Mucosa of rectum (tissue), 2 donors: ENCODE measurements around the gene UCP3.
A peak's percentile ranks its signal among the peaks of the same experiment; 100 is the strongest.

ENCODE experiments used
- H3K27ac ChIP-seq, 2 donors: one replicate each; pipeline ENCODE4 v1.7.0; 2013; ENCODE audit warnings: inconsistent platforms in 2 of 2, low read depth in 2 of 2, low read length in 2 of 2
- H3K27me3 ChIP-seq, 2 donors: one replicate each; pipeline ENCODE4 v1.7.0; 2013; ENCODE audit warnings: low read length in 2 of 2; ENCODE audit not compliant: control insufficient read depth in 2 of 2, insufficient read depth in 2 of 2
- H3K36me3 ChIP-seq, 2 donors: one replicate each; pipeline ENCODE4 v1.7.0; 2013; ENCODE audit warnings: low read length in 2 of 2; ENCODE audit not compliant: control insufficient read depth in 2 of 2, insufficient read depth in 2 of 2
- H3K4me1 ChIP-seq, 2 donors: one replicate each; pipeline ENCODE4 v1.7.0; 2013; ENCODE audit warnings: low read length in 2 of 2, mild to moderate bottlenecking in 1 of 2; ENCODE audit not compliant: control insufficient read depth in 2 of 2, insufficient read depth in 2 of 2
- H3K4me3 ChIP-seq, 2 donors: one replicate each; pipeline ENCODE4 v1.7.0; 2013; ENCODE audit warnings: low read length in 2 of 2
- H3K9ac ChIP-seq, 2 donors: one replicate each; pipeline ENCODE4 v1.7.0; 2013; ENCODE audit warnings: low read length in 2 of 2, low read depth in 1 of 2, mild to moderate bottlenecking in 1 of 2
- H3K9me3 ChIP-seq, 2 donors: one replicate each; pipeline ENCODE4 v1.7.0; 2013; ENCODE audit warnings: low read length in 2 of 2; ENCODE audit not compliant: control insufficient read depth in 2 of 2
- donor health status: healthy.
- donor health status: Normal muscosa, but diverticular disease.

Gene UCP3

DNA sequence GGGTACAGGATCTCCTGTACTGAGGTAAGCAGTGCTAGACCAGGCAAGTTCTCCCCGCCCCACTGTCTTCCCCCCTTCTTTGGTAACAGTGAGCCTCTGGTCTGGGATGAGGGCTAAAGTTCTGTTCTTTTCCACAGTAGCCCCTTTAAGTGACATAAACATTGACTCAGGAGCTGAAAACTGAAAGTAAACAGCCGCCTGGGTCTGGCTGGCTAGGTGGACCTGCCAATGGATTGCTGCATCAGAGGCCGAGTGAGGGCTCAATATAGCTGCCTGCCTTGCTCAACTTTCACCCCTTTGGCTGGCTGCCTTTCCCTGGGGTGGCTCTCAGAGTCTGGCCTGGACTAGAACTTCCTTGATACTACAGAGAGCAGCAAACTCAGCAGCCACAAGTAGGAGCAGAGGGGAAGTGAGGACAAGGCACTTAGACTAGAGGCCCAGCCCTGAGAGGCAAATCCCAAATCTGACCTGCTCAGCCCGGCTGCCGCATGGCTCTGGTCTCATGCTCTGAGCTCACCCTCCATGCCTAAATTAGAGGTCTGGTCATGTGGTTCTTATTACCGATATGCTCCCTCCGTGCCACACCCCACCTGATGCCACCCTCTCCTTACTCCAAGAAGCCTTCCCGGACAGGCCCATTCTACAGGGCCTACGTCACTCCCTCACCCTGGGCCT is 9.6 kb upstream of the UCP3 start:
- peaks cover 24 to 25% of the 10 kb centered on the region in 2 donors for H3K4me1 ChIP-seq
- no peaks in the 10 kb centered on the region for H3K9me3 ChIP-seq
- H3K27me3 ChIP-seq = no peaks in the 10 kb centered on the region
- H3K9ac ChIP-seq = peak overlapping the region; percentile 29 to 60
- H3K27ac ChIP-seq = peak overlapping the region; percentile 91 to 96
- peaks cover 0 to 4% of the 10 kb centered on the region in 2 donors for H3K36me3 ChIP-seq
- H3K4me3 ChIP-seq = peak overlapping the region; percentile 32 to 46

DNA sequence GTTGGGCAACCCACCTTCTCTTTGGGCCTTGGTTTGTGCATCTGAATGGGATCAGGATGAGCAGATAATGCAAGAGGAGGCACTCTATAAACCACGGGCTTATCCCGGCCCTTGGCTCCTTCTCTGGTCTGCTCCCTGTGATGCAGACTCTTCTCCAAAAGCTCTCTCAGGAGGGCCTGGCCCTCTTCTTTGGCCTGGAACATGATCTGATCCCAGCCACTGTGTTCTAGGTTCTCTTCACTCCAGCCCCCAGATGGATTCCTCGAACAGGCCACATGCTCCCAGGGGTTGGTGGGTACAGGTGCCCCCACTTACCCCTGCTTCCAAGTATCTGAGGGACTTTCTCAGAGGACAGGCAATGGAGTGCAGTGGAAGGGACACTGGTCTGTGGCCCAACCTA is 8.7 kb upstream of the UCP3 start:
- peaks cover 24 to 25% of the 10 kb centered on the region in 2 donors for H3K4me1 ChIP-seq
- no peak overlapping the region for H3K4me3 ChIP-seq
- peak overlapping the region; percentile 91 to 96 for H3K27ac ChIP-seq
- H3K9ac ChIP-seq = peak overlapping the region in 1 of 2 donors; percentile 36
- no peaks in the 10 kb centered on the region for H3K27me3 ChIP-seq
- no peaks in the 10 kb centered on the region for H3K9me3 ChIP-seq
- peaks cover 0 to 6% of the 10 kb centered on the region in 2 donors for H3K36me3 ChIP-seq

DNA sequence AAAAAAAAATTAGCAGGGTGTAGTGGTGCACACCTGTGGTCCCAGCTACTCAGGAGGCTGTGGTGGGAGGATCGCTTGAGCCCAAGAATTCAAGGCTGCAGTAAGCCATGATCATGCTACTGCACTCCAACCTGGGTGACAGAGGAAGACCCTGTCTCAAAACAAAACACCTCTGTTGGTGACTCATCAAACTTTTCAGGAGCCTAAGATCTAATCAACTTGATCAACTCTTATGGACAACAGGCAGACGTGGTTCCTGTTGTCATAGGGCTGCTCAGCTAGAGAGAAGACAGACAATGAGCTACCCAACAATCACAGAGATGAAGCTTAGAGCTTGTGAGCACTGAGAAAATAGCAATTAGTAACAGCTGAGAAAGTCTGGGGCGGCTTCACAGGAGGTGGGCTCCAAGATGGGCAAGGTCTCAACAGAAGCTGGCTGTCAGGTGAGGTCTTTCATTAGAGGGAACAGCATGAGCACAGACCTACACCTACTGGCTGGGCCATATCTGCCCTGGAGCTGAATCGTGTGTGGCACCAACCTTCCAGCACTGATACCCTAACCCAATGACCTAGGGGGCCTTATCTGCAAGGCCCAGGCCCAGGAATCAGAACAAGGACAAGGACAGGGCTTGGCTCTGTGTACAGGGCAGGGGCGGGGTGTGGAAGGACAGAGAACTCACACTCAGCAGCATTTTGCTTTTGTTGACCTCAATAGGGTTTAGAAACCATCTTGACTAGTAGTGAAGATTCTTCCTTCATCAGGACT is 7.2 kb upstream of the UCP3 start:
- Histone ChIP-seq H3K9me3 (no peaks in the 10 kb centered on the region), H3K4me3 (no peak overlapping the region), H3K4me1 (peaks cover 24 to 25% of the 10 kb centered on the region in 2 donors), H3K27me3 (no peaks in the 10 kb centered on the region), H3K27ac (no peak overlapping the region), H3K9ac (no peak overlapping the region), H3K36me3 (peaks cover 3 to 6% of the 10 kb centered on the region in 2 donors)

DNA sequence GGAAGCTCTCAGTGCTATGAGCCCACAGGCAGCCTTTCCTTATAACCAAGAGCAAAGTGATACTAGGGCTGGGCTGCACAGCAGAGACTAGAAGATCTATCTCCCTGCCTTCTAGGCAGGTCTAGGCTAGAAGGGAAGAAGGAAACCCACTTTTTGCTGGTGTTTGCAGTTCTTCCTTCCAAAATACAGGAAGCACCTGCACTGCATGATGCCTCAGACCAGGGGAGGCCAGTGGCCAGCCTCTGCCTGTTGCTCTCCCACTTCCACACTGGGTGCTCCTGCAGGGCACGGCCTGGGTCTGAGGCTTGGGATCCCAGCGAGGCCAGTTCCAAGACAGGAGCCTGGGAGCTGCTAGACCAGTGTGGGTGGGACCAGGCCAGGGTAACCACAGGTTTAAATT is 6.0 kb upstream of the UCP3 start:
- no peak overlapping the region for H3K27ac ChIP-seq
- no peak overlapping the region for H3K9ac ChIP-seq
- peaks cover 3 to 6% of the 10 kb centered on the region in 2 donors for H3K36me3 ChIP-seq
- H3K4me3 ChIP-seq = no peak overlapping the region
- no peaks in the 10 kb centered on the region for H3K9me3 ChIP-seq
- H3K4me1 ChIP-seq = peaks cover 23% of the 10 kb centered on the region in 2 donors
- H3K27me3 ChIP-seq = no peaks in the 10 kb centered on the region

DNA sequence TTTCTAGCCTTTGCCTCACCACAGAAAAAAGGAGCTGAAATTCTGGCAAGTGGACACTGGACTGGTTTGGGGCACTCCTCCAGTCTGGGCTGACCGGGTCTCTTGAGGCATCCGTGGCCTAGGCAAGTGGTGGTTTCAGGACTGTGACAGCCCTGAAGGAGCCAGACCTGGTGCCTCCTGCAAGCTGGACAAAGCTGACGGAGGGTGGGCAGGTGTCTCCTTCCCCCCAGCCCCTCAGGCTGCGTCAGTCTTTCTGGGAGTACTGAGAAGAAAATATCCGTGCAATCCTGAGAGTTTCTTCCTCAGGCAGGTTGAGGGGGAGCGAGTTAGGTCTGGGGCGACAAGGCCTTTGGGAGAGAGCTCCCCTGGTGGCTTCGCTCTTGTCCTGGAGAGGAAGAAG is 4.3 kb upstream of the UCP3 start:
- no peak overlapping the region for H3K9ac ChIP-seq
- no peak overlapping the region for H3K27ac ChIP-seq
- no peak overlapping the region for H3K4me3 ChIP-seq
- peaks cover 6 to 7% of the 10 kb centered on the region in 2 donors for H3K4me1 ChIP-seq
- peaks cover 3 to 6% of the 10 kb centered on the region in 2 donors for H3K36me3 ChIP-seq
- no peaks in the 10 kb centered on the region for H3K27me3 ChIP-seq
- no peaks in the 10 kb centered on the region for H3K9me3 ChIP-seq

DNA sequence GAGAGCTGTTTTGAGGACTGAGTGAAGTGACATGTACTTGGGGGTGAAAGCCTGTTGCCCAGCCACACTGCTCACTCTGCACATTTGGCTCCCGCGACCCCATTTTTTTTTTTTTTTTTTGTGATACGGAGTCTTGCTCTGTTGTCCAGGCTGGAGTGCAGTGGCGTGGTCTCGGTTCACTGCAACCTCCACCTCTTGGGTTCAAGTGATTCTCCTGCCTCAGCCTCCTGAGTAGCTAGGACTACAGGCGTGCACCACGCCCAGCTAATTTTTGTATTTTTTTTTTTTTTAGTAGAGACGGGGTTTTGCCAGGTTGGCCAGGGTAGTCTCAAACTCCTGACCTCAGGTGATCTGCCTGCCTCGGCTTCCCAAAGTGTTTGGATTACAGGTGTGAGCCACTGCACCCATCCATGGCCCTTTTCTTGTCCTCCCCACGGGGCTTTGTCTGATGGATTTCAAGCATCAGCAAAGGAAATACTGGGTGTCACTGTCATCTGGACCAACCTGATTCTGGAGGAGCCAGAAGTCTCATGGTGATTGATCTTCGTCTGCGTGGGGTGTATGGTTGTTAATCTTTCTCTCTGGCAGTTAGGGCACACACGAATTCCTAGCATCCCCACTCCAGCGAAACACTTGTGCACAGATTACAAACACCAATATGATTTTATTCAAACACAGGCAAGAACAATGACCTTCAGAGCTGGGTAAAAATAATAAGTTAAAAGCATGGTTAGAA is 3.4 kb upstream of the UCP3 start:
- H3K4me1 ChIP-seq = peaks cover 0 to 2% of the 10 kb centered on the region in 2 donors
- no peak overlapping the region for H3K27ac ChIP-seq
- H3K9ac ChIP-seq = no peak overlapping the region
- H3K27me3 ChIP-seq = no peaks in the 10 kb centered on the region
- H3K4me3 ChIP-seq = no peak overlapping the region
- H3K36me3 ChIP-seq = peaks cover 3 to 6% of the 10 kb centered on the region in 2 donors
- no peaks in the 10 kb centered on the region for H3K9me3 ChIP-seq

DNA sequence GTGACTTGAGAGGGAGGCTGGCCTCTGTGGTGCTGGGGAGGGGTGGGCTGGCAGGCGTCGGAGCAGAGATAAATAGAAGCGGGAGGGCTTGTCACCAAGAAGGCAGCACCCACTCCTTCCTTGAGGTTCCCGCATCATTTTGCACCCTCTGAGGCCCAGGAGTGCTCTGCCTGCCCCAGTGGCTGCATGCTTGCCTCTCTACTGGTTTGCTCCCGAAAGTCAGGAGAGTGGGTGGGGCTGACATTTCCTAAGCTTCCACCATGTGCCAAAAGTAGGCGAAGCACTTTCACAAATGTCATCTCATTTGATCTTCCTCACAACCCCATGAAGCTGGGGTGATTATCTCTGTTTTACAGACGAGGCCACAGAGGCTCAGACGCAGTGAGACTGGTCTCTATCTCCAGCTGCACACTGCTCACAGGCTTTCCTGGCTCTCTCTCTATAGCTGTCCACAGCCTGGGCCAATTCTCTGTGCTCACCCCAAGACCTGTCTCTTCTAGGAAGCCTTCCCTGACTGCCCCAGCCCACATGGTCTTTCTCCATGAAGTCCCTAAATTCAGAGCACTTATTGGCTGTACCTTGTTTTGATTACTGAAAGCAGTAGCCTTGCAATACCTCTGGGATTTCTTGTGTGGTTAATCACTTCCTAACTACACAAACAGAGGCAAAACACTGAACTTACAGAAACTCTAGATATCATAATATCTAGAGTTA is 2.6 kb upstream of the UCP3 start:
- Histone ChIP-seq H3K36me3 (peaks cover 3 to 6% of the 10 kb centered on the region in 2 donors), H3K27ac (no peak overlapping the region), H3K4me3 (no peak overlapping the region), H3K9me3 (no peaks in the 10 kb centered on the region), H3K27me3 (no peaks in the 10 kb centered on the region), H3K9ac (no peak overlapping the region), H3K4me1 (peaks cover 0 to 2% of the 10 kb centered on the region in 2 donors)

DNA sequence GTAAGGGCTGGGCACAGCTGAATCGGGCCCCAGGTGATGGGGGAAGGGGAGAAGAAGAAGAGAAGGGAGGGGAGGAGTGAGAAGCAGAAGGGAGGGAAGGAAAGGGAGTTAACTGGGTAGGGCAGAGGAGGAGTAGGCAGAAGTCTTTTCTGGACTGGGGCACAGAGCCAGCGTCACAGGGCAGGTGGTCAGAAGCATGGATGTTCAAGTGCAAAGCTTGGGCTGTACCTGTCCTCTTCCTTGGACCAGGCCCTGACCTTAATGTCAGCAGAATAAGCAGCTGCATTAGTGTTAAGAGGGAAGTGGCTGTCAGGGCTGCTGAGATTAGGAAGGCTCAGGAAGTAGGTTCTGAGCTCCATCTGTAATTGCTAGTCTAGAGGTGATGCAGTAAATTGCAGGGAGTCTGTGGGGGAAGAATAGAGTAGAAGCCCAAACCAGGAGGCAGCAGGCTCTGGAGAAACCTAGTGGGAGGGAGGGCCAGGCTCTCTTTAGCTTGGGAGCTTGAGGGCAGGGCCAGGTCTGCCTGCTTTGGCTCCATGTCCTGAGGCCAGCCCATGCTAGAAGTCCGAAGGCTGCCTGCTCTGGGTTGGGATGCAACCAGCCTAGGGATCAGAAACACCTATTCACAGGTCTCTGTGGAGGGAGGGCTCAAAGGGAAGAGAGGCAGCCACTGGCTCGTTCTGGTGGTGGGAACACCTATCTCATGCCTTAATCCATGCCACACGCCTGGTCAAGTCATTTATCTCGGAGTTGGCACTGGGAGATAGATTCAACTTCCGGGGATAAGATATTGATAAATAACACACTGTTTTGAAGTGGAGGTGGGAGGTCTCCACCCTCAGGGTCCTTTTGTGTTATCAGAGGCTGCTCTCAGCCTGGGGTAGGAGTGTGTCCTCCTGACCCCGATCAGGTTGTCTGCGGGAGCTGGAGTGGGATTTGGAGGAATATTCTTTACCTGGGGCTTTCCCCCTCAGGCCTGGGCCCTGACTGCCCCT is 1.7 kb upstream of the UCP3 start:
- Histone ChIP-seq H3K27me3 (no peaks in the 10 kb centered on the region), H3K27ac (no peak overlapping the region), H3K9me3 (no peaks in the 10 kb centered on the region), H3K4me1 (peaks cover 0 to 2% of the 10 kb centered on the region in 2 donors), H3K9ac (no peak overlapping the region), H3K36me3 (peaks cover 3 to 6% of the 10 kb centered on the region in 2 donors), H3K4me3 (no peak overlapping the region)
